Measurements from ENCODE around the gene TAS1R3. TPM values are rescaled to one million over a fixed set of nuclear protein-coding genes. Genes with fewer than 3 reads are reported as not detected.
A peak's percentile ranks its signal among the peaks of the same experiment; 100 is the strongest.

TAS1R3 gene
- total RNA-seq, 1 donor from 2014 or later = 1.3 TPM

DNA sequence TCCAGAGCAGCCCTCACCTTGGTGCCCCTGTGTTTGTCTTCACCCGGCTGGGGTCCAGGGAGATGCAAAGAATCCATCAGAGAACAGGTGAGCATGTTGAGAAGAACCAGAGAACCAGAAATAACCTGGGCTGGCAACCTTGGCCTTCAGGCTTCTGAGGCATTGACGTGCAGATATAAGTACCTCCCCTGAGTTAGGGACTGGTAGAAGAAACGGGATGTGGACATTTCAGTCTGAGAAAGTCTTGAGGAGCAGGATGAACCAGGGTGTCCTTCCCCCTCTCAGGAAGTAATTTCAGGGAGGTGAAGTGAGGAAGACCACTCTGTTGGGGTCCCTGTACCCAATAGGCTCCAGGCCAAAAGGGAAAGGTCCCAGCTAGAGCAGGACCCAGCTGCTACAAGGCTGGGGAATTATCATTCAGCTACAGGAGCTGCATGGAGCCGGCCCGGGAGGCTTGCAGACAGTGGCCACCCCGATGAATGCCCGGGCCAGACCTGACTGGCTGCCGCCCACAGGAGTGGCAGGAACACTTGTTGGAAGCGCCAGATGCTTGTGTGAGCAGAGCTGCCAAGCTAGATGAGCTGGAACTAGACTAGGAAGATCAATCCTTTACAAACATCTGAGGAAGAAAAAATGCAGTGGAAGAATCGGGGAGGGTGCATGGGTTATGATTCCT, 45.6 kb downstream of the TAS1R3 start:
- peak overlapping the region; percentile 20 for H3K4me3 Mint-ChIP-seq (ENCODE audit: unreplicated experiment)
- TF ChIP-seq, protein P1, sequence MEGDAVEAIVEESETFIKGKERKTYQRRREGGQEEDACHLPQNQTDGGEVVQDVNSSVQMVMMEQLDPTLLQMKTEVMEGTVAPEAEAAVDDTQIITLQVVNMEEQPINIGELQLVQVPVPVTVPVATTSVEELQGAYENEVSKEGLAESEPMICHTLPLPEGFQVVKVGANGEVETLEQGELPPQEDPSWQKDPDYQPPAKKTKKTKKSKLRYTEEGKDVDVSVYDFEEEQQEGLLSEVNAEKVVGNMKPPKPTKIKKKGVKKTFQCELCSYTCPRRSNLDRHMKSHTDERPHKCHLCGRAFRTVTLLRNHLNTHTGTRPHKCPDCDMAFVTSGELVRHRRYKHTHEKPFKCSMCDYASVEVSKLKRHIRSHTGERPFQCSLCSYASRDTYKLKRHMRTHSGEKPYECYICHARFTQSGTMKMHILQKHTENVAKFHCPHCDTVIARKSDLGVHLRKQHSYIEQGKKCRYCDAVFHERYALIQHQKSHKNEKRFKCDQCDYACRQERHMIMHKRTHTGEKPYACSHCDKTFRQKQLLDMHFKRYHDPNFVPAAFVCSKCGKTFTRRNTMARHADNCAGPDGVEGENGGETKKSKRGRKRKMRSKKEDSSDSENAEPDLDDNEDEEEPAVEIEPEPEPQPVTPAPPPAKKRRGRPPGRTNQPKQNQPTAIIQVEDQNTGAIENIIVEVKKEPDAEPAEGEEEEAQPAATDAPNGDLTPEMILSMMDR (IDR thresholded peaks at IDR 0.05; ENCODE audit: partially characterized antibody, unreplicated experiment) = no peak
- no peak overlapping the region for H3K27ac Mint-ChIP-seq (ENCODE audit: unreplicated experiment)
- no peak for DNase-seq
- no peaks in the 10 kb centered on the region for H3K27me3 Mint-ChIP-seq (ENCODE audit: unreplicated experiment)
- H3K9me3 Mint-ChIP-seq (ENCODE audit: unreplicated experiment) = no peaks in the 10 kb centered on the region
- no peaks in the 10 kb centered on the region for H3K36me3 Mint-ChIP-seq (ENCODE audit: unreplicated experiment)
- H3K4me1 Mint-ChIP-seq (ENCODE audit: low read depth, unreplicated experiment) = peaks cover 1% of the 10 kb centered on the region

DNA sequence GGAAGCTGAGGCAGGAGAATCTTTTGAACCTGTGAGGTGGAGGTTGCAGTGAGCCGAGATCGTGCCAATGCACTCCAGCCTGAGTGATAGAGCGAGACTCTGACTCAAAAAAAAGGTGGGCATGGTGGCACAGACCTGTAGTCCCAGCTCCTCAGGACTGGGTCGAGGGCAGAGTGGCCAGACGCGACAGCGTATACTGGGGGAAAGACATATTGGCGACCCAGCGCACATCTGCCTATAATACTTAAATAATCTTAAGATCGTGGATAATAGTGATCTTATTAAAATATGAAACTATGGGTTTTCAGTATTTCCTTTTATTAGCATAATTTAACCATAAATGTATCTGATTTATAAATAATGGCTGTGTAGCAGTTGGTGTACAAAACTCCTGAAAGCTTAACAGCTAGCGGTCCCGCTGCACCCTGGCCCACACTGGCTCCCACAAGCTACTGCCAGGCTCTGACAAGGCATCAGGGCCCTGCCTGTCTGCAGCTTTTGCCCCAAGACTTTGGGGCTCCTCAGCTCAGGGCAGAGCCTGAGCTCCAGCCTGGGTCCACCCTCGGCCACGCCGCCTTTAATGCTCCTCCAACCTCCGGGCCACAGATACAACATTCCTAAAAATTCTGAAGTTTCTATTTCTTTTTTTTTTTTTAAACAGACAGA, 46.6 kb downstream of the TAS1R3 start:
- Mint-ChIP-seq H3K9me3 (ENCODE audit: unreplicated experiment) (no peaks in the 10 kb centered on the region), H3K27ac (ENCODE audit: unreplicated experiment) (no peak overlapping the region), H3K4me3 (ENCODE audit: unreplicated experiment) (no peak overlapping the region)

DNA sequence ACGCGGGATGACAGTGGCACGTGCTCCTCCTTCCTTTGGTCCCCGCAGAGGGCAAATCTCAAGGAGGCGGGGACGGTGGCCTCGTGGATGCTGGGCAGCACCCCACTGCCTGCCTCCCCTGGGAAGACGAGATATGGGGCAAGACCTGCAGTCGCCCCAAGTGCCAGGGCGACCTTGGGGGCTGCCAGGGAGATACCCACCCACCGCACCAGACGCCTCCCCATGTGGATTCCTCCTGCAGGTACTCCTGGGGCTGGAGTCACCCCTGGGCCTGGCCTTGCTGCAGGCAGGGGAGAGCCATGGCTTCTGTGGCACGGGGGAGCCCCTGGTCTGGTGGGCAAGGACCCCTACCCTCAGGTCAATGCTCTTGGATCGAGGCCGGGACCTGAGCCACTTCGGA, 49.8 kb downstream of the TAS1R3 start:
- no peaks in the 10 kb centered on the region for H3K9me3 Mint-ChIP-seq (ENCODE audit: unreplicated experiment)
- H3K4me3 Mint-ChIP-seq (ENCODE audit: unreplicated experiment) = no peak overlapping the region
- no peak overlapping the region for H3K27ac Mint-ChIP-seq (ENCODE audit: unreplicated experiment)
- no peaks in the 10 kb centered on the region for H3K36me3 Mint-ChIP-seq (ENCODE audit: unreplicated experiment)
- H3K4me1 Mint-ChIP-seq (ENCODE audit: low read depth, unreplicated experiment) = peaks cover 3% of the 10 kb centered on the region
- H3K27me3 Mint-ChIP-seq (ENCODE audit: unreplicated experiment) = peaks cover 5% of the 10 kb centered on the region
- DNase-seq = no peak
- TF ChIP-seq, protein P1 (IDR thresholded peaks at IDR 0.05; ENCODE audit: partially characterized antibody, unreplicated experiment) = no peak

More for the DNA sequence above, 46.6 kb downstream of the TAS1R3 start:
- no peak for DNase-seq
- TF ChIP-seq, protein P1 (IDR thresholded peaks at IDR 0.05; ENCODE audit: partially characterized antibody, unreplicated experiment) = no peak
- H3K27me3 Mint-ChIP-seq (ENCODE audit: unreplicated experiment) = peaks cover 4% of the 10 kb centered on the region
- peaks cover 3% of the 10 kb centered on the region for H3K4me1 Mint-ChIP-seq (ENCODE audit: low read depth, unreplicated experiment)
- no peaks in the 10 kb centered on the region for H3K36me3 Mint-ChIP-seq (ENCODE audit: unreplicated experiment)

DNA sequence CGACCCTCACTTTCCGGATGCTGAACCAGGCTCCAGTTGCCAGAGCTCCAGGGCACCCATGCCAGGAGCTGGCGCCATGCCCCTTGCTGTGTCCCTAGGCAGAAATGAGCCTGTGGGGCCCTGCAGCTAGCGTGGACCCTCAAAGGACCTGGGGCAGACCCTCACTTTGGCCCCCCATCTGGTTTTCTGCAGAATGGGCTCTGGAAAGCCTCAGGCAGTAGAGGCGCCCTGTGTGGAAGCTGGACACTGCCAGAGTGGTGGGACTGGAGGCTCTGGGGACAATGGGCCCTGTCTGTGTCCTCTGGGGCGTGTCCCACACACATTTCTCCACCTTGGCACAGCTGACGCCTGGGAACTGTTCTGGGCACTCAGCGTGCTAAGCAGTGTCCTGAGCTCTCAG, 50.2 kb downstream of the TAS1R3 start:
- no peak overlapping the region for H3K27ac Mint-ChIP-seq (ENCODE audit: unreplicated experiment)
- H3K27me3 Mint-ChIP-seq (ENCODE audit: unreplicated experiment) = peaks cover 5% of the 10 kb centered on the region
- no peak overlapping the region for H3K4me3 Mint-ChIP-seq (ENCODE audit: unreplicated experiment)
- no peaks in the 10 kb centered on the region for H3K9me3 Mint-ChIP-seq (ENCODE audit: unreplicated experiment)
- TF ChIP-seq, protein P1 (IDR thresholded peaks at IDR 0.05; ENCODE audit: partially characterized antibody, unreplicated experiment) = no peak
- H3K36me3 Mint-ChIP-seq (ENCODE audit: unreplicated experiment) = no peaks in the 10 kb centered on the region
- DNase-seq = no peak
- peaks cover 3% of the 10 kb centered on the region for H3K4me1 Mint-ChIP-seq (ENCODE audit: low read depth, unreplicated experiment)

Small RNA genes lying within 50 kb of the gene (microRNA-seq; reads per million reads assigned to microRNA genes)
- gene MIR6726 (ENCODE audit: unreplicated experiment) = 101 reads per million, percentile 74 among the genes with 10 or more reads in this experiment
- 2.8 reads per million, percentile 20 among the genes with 10 or more reads in this experiment for gene MIR6727 (ENCODE audit: unreplicated experiment)
- gene MIR6808 (ENCODE audit: unreplicated experiment) = 4.5 reads per million, percentile 30 among the genes with 10 or more reads in this experiment

Other genes with a start within 250 kb of the TAS1R3 start
- gene C1orf159, start 215.2 kb upstream of the TAS1R3 start, total RNA-seq (ENCODE audit: unreplicated experiment) = 24.5 TPM
- gene TTLL10, start 157.4 kb upstream of the TAS1R3 start, total RNA-seq (ENCODE audit: unreplicated experiment) = not detected
- gene TNFRSF18, start 124.7 kb upstream of the TAS1R3 start, total RNA-seq (ENCODE audit: unreplicated experiment) = 3.0 TPM
- 0.29 TPM for gene TNFRSF4, start 117.1 kb upstream of the TAS1R3 start, total RNA-seq (ENCODE audit: unreplicated experiment)
- gene SDF4, start 99.3 kb upstream of the TAS1R3 start, total RNA-seq (ENCODE audit: unreplicated experiment) = 89.2 TPM
- gene B3GALT6, start 99.0 kb upstream of the TAS1R3 start, total RNA-seq (ENCODE audit: unreplicated experiment) = 30.0 TPM
- gene C1QTNF12, start 84.6 kb upstream of the TAS1R3 start, total RNA-seq (ENCODE audit: unreplicated experiment) = 9.1 TPM
- 88.1 TPM for gene UBE2J2, start 57.4 kb upstream of the TAS1R3 start, total RNA-seq (ENCODE audit: unreplicated experiment)
- gene SCNN1D, start 50.8 kb upstream of the TAS1R3 start, total RNA-seq (ENCODE audit: unreplicated experiment) = 8.4 TPM
- 1,099 TPM for gene ACAP3, start 23.4 kb upstream of the TAS1R3 start, total RNA-seq (ENCODE audit: unreplicated experiment)
- gene PUSL1, start 22.7 kb upstream of the TAS1R3 start, total RNA-seq (ENCODE audit: unreplicated experiment) = 45.5 TPM
- gene INTS11, start 6.6 kb upstream of the TAS1R3 start, total RNA-seq (ENCODE audit: unreplicated experiment) = 147 TPM
- 18.7 TPM for gene CPTP, start 6.5 kb upstream of the TAS1R3 start, total RNA-seq (ENCODE audit: unreplicated experiment)
- 124 TPM for gene DVL1, start 18.1 kb downstream of the TAS1R3 start, total RNA-seq (ENCODE audit: unreplicated experiment)
- 7.7 TPM for gene MXRA8, start 27.3 kb downstream of the TAS1R3 start, total RNA-seq (ENCODE audit: unreplicated experiment)
- gene AURKAIP1, start 43.9 kb downstream of the TAS1R3 start, total RNA-seq (ENCODE audit: unreplicated experiment) = 130 TPM
- gene CCNL2, start 68.1 kb downstream of the TAS1R3 start, total RNA-seq (ENCODE audit: unreplicated experiment) = 394 TPM
- gene MRPL20, start 76.0 kb downstream of the TAS1R3 start, total RNA-seq (ENCODE audit: unreplicated experiment) = 98.6 TPM
- gene ANKRD65, start 90.0 kb downstream of the TAS1R3 start, total RNA-seq (ENCODE audit: unreplicated experiment) = 38.4 TPM
- gene VWA1, start 104.4 kb downstream of the TAS1R3 start, total RNA-seq (ENCODE audit: unreplicated experiment) = 56.9 TPM
- gene ATAD3C, start 118.4 kb downstream of the TAS1R3 start, total RNA-seq (ENCODE audit: unreplicated experiment) = 10.2 TPM
- 34.9 TPM for gene ATAD3B, start 140.5 kb downstream of the TAS1R3 start, total RNA-seq (ENCODE audit: unreplicated experiment)
- gene ATAD3A, start 180.9 kb downstream of the TAS1R3 start, total RNA-seq (ENCODE audit: unreplicated experiment) = 32.1 TPM
- gene TMEM240, start 209.3 kb downstream of the TAS1R3 start, total RNA-seq (ENCODE audit: unreplicated experiment) = 24.4 TPM
- 123 TPM for gene SSU72, start 243.6 kb downstream of the TAS1R3 start, total RNA-seq (ENCODE audit: unreplicated experiment)